Astrocyte of the spinal cord (primary cell): ENCODE measurements around the gene GAGE13.
"Not testable (repeated sequence)": the region's sequence is repeated elsewhere in the genome, so short reads cannot be mapped to it uniquely, and the experiment has no call there.

ENCODE experiments used
- DNase-seq: peaks from one replicate; pipeline ENCODE4 v3.0.0; 2011; ENCODE audit warnings: low read depth, low spot score
- H3K4me3 ChIP-seq: 2 replicates; pipeline ENCODE4 v1.5.1; 2011; ENCODE audit warnings: low read depth, mild to moderate bottlenecking, low read length, moderate library complexity
- in situ Hi-C: cut with HindIII; loops from 2 replicates; pipeline ENCODE4 v1.10.0; 2017; ENCODE audit warnings: low sequenced_read_pairs
- TF ChIP-seq, protein P1 (sequence below): IDR thresholded peaks from 2 replicates; pipeline ENCODE4 v1.5.1; 2012; ENCODE audit warnings: low read depth, mild to moderate bottlenecking, low read length, inconsistent platforms

Gene GAGE13

GRCh38 chrX:49291615-49292337, 39.6 kb upstream of the GAGE13 start:
- TF ChIP-seq, protein P1, sequence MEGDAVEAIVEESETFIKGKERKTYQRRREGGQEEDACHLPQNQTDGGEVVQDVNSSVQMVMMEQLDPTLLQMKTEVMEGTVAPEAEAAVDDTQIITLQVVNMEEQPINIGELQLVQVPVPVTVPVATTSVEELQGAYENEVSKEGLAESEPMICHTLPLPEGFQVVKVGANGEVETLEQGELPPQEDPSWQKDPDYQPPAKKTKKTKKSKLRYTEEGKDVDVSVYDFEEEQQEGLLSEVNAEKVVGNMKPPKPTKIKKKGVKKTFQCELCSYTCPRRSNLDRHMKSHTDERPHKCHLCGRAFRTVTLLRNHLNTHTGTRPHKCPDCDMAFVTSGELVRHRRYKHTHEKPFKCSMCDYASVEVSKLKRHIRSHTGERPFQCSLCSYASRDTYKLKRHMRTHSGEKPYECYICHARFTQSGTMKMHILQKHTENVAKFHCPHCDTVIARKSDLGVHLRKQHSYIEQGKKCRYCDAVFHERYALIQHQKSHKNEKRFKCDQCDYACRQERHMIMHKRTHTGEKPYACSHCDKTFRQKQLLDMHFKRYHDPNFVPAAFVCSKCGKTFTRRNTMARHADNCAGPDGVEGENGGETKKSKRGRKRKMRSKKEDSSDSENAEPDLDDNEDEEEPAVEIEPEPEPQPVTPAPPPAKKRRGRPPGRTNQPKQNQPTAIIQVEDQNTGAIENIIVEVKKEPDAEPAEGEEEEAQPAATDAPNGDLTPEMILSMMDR: peak; percentile 69
- peak; percentile 39 for DNase-seq
- no peak overlapping the region for H3K4me3 ChIP-seq
- in situ Hi-C loops: no loop called here

- TF ChIP-seq, protein P1: no peak
- no peak overlapping the region for H3K4me3 ChIP-seq
- no peak for DNase-seq
- in situ Hi-C loops: no loop called here
Measured at GRCh38 chrX:49292400-49293362, 38.7 kb upstream of the GAGE13 start.

- in situ Hi-C loops, H3K4me3 ChIP-seq: not testable (repeated sequence)
Measured at GRCh38 chrX:49299293-49299692, 32.1 kb upstream of the GAGE13 start.

GRCh38 chrX:49300703-49301102, 30.7 kb upstream of the GAGE13 start:
- in situ Hi-C loops: no loop called here
- TF ChIP-seq, protein P1: no peak
- H3K4me3 ChIP-seq: no peak overlapping the region
- DNase-seq: no peak

More at GRCh38 chrX:49299293-49299692, 32.1 kb upstream of the GAGE13 start:
- not testable (repeated sequence) for DNase-seq

DNA sequence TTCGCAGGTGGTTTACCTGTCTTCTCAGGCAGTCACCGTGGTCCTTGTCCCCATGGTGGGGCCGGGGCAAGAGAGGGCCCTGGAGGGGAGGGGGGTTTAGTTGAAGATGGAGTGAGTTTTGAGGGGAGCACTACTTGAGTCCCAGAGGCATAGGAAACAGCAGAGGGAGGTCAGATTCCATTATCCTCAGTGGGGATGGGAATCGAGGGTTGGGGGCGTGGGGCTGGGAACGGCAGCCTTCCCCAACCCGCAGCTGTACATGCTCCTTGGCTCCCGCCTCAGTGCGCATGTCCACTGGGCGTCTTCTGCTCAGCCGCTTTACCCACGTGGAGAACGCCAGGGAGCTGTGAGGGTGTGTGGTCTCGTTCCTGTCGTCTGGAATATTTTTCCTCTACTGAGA, 28.0 kb upstream of the GAGE13 start, which contains the start of gene GAGE10:
Gene GAGE10 (plus strand): TSS at position 301 of the 400 bp plus-strand sequence. CDS start 1,214 bp downstream, outside the sequence.
- no peak within 1 kb of the TSS for H3K4me3 ChIP-seq
- in situ Hi-C loops: no loop called here
- TF ChIP-seq, protein P1: no peak
- DNase-seq: no peak

GRCh38 chrX:49307775-49308174, 23.6 kb upstream of the GAGE13 start:
- in situ Hi-C loops, H3K4me3 ChIP-seq, DNase-seq: not testable (repeated sequence)

GRCh38 chrX:49308604-49309269, 22.6 kb upstream of the GAGE13 start:
- TF ChIP-seq, protein P1: no peak
- DNase-seq: peak; percentile 8
- no peak overlapping the region for H3K4me3 ChIP-seq
- in situ Hi-C loops: no loop called here
